ACHN (cell line): Measurements from ENCODE around the gene KDM7A.
A peak's percentile ranks its signal among the peaks of the same experiment; 100 is the strongest.
"Not testable (repeated sequence)": the region's sequence is repeated elsewhere in the genome, so short reads cannot be mapped to it uniquely, and the experiment has no call there.

ENCODE experiments used
- DNase-seq: peaks from one replicate; pipeline ENCODE4 v3.0.0-alpha.2; 2015
- in situ Hi-C: cut with HindIII; loops from 2 replicates; pipeline ENCODE4 v1.10.0; 2017; ENCODE audit warnings: low sequenced_read_pairs, low pct_ligation_motif_present, low pct_unique_long_range_greater_than_20kb

KDM7A gene

DNA sequence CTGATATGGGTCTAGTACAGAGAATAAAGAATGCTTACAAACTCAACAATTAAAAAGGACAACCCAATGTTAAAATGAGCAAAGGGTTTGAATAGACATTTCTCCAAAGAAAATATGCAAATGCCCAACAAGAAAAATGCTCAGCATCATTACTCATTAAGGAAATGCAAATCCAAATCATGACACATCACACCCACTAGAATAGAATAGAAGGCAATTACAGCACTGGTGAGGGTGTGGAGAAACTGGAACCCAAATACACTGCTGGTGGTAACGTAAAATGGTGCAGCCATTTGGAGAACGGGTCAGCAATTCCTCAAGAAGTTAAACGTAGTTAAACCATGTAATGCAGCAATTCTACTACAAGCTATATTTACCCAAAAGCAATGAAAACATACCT is 53.8 kb downstream of the KDM7A start:
- in situ Hi-C loops = no loop called here
- DNase-seq = no peak

DNA sequence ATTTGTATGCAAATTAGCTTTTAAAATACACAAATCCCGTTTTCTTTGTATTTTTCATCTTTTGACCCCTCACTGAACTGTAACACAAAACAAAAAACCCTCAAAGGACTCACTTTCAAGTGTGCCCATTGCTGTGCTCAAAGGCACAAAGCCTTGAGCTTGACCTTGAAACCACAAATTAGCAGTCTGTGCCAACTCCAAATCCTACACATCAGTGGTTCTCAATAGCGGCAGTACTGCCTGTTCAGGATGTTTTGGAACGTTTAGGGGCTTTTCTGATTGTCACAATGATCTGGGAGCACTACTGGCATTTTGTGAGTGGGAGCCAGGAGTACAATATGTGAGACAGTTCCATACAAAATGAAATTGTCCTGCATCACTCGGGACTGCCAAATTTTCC is 55.5 kb downstream of the KDM7A start:
- in situ Hi-C loops = no loop called here
- no peak for DNase-seq

DNA sequence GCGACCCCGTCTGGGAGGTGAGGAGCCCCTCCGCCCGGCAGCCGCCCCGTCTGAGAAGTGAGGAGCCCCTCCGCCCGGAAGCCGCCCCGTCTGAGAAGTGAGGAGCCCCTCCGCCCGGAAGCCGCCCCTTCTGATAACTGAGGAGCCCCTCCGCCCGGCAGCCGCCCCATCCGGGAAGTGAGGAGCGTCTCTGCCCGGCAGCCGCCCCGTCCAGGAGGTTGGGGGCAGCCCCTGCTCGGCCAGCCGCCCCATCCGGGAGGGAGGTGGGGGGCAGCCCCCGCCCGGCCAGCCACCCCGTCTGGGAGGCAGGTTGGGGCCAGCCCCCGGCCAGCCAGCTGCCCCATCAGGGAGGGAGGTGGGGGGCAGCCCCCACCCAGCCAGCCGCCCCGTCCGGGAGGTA is 62.0 kb downstream of the KDM7A start:
- in situ Hi-C loops, DNase-seq: not testable (repeated sequence)

DNA sequence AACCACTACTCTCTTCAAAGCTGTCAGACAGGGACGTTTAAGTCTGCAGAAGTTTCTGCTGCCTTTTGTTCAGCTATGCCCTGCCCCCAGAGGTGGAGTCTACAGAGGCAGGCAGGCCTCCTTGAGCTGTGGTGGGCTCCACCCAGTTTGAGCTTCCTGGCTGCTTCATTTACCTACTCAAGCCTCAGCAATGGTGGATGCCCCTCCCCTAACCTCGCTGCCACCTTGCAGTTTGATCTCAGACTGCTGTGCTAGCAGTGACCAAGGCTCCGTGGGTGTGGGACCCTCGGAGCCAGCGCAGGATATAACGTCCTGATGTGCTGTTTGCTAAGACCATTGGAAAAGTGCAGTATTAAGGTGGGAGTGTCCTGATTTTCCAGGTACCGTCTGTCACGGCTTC is 68.0 kb downstream of the KDM7A start:
- in situ Hi-C loops, DNase-seq: not testable (repeated sequence)

DNA sequence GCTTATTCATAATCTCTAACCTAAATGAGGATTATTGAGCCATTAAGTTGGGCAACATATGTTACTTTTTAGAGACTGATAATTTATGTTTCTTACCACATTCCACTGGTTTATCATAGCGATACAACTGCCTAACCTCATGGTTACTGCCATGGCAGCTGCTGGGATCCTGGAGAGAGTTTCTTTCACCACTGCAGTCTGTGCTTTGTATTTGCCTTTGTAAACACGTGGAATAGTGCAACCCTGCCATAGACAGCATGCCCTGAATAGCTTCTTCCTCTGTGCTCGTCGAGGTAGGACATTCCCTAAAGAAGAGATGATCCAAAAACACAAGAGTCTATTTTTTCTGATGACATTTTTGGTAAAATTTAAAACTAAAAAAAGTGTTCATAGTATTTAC is 80.3 kb downstream of the KDM7A start:
- in situ Hi-C loops = no loop called here
- DNase-seq = no peak

DNA sequence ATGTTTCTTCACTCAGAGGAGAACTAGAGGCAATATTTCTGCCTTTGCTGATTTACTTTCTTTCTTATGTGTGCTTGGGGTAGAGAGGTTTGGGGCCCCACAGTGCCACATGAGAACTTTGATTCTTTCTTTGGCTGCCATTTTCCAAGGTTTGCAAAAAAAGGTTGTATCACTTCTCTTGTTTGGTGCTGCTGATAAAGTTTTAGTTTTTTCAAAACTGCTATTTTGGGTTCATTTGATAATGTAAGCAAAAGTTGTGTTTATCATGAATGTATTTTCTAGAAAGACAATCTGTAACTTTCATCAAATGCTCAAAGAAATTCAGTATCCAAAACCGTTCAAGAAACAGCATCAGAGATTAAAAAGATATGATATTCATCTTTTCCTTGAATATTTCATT is 83.4 kb downstream of the KDM7A start:
- DNase-seq = no peak
- in situ Hi-C loops = no loop called here

DNA sequence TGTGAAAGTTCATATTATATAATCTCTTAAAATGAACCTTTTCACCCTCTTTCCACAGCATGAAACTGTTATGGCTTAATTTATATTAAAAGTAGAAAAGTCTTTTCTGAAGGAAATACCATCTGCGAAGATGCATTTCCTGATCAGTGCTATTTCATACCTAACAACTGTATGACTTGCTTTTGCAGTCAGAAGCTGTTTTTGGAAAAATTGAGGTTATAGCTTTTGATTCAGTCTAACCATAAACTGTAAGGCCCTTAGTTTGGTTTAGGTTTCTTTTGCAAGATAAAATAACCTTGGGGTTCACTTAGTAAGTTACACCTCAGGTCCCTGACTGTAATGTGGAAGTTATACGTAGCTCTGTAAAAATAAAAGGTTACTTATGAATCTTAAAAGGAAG is 91.3 kb downstream of the KDM7A start:
- DNase-seq = no peak
- in situ Hi-C loops = no loop called here

DNA sequence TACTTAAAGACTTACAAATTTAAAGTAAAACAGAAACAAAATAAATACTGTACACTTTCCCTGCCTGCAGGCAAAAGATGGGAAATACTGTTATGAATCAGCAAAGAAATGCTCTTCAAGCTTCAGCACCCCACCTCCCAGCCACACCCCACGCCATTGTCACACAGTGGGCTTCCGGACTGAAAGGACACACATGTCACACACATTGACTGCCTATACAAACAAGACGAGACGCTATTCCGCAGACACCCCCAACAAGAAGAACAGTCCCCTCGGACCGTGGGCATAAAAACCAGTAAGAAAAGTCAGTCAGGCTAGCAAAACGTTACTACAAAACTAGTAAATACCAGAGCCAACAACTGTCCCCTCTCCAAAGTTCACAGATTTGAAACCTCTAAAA is 91.8 kb downstream of the KDM7A start:
- in situ Hi-C loops = no loop called here
- no peak for DNase-seq

DNA sequence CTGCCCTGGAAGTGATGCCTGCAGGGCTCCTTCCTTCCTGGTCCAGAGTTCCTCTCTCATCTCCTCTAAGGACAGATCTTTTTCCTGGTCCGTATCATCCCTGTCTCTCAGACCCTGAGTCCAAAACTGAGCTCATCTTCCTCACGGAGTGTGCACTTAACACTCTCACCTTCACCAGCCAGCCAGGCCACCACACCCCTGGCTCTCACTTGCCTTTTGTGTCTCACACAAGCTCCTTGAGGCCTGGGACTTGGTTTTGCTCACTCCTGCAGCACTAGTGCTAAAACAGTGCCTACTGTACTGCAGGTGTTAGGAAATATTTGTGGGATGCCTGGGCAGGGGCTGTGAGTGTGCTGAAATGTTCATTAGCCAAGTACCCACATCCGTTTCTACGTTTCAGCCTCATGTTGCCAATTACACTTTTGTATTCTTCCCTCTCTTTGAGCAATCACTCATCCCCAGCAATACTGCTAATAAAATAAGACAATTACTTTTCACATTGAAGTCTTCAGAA is 92.6 kb downstream of the KDM7A start:
- in situ Hi-C loops = no loop called here
- no peak for DNase-seq

DNA sequence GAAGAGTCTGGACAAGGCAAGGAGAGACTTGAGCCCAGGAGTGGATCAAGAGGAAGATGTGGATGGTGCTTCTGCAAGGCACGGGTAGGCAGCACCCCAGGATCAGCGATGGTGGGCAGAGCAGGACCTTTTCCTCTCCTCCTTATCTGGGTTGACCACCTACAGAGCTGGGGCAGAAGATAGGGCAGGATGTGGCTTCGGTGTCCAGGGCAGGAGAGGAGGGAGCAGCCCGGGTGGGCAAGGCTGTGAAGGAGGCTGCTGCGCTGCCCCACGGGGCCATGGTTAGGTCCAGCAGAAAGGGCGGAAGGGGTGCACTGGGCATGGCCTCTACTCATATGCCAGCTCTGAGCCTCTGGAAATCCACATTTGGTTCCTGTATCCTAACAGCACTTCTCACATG is 94.0 kb downstream of the KDM7A start:
- in situ Hi-C loops = no loop called here
- DNase-seq = no peak

DNA sequence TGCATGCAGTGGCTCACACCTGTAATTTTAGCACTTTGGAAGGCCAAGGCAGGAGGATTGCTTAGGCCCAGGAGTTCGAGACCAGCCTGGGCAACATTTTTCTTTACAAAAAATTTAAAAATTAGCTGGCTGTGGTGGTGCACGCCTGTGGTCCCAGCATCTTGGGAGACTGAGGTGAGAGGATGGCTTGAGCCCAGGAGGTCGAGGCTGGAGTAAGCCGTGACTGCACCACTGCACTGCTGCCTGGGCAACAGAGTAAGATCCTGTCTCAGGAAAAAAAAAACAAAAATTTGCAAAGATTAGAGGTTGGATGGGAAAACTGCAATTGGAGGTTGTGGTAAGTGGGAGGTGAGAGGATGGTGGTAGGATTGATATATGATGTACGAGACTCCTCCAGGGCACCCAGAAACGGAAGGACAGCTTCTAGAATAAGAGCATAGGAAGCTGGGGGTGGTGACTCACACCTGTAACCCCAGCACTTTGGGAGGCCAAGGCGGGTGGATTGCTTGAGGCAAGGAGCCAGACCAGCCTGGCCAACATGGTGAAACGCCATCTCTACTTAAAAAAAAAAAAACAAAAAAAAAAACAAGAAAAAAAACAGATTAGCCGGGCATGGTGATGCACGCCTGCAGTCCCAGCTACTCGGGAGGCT is 94.9 kb downstream of the KDM7A start:
- no peak for DNase-seq
- in situ Hi-C loops = no loop called here

DNA sequence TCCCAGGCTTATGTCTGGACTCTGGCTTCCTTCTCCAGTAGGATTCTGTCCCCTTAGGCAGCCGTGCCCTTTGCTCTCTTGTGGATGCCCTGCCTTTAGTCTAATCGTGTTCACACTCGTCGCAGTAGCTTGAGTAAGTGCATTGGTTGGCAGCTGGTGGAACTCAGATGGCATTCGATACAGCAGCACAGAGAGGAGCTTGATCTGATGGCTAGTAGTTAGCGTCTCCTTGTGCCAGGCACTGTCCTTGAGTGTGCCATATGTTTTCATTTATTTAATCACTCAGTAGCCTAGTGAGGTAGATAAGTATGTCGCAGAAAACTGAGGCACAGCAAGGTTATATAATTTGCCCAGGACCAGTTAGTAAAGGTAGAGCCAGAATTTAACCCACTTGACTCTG is 95.9 kb downstream of the KDM7A start:
- no peak for DNase-seq
- in situ Hi-C loops = no loop called here

DNA sequence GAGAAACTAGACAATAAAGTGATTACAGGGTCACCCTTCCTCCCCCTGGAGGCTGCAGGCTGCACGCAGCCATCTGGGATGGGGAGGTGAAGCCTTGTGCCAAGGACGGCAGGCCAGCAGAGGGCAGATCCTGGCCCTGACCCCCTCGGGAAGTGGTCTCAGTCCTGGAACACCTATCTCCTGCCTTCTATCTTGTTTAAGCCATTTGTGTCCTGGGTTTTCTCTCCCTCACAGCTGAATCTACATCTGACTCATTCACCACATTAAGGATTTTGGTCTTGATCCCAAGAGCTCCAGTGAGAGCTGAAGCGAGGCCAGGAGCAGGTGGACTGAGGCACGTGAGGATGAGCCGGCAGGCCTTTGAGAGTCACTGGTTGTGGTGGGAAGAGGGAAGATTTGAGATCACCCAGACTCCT is 97.7 kb downstream of the KDM7A start:
- in situ Hi-C loops = no loop called here
- peak; percentile 85 for DNase-seq

DNA sequence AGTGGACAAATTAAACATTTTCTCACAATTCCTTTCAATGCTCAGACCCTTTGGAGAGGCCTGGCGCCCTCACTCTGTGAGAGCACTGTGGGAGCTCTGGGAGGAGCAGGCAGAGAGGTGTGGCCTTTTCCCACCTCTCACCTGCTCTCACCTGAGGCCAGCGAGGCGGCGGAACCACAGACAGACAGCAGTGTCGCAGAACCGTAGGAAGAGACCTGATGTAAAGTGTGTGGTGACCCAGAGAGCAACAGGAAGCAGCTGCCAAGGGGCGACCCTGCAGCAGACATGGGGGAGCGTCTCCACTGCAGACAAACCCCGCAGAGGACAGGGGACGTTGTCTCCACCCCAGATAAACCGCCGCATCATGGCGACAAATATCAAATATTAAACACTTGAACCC is 98.4 kb downstream of the KDM7A start:
- in situ Hi-C loops = no loop called here
- no peak for DNase-seq

DNA sequence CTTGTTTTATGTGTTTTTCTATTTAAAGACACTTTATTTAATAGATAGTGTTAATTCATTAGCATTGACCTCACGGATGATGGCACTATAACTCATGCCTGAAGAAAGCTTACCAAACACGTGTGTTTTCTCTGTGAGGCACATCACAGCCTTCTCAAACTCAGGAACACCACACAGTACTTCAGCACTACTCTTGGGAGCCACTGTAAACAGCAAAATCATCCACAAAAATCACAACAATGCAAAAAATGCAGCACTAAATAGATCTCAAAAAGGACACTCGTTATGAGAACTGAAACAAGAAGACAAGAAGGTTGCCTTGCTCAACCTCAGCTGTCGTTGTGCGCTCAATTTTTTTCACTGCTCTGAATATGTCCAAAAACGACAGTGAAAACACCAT is 102.0 kb downstream of the KDM7A start:
- no peak for DNase-seq
- in situ Hi-C loops = no loop called here

DNA sequence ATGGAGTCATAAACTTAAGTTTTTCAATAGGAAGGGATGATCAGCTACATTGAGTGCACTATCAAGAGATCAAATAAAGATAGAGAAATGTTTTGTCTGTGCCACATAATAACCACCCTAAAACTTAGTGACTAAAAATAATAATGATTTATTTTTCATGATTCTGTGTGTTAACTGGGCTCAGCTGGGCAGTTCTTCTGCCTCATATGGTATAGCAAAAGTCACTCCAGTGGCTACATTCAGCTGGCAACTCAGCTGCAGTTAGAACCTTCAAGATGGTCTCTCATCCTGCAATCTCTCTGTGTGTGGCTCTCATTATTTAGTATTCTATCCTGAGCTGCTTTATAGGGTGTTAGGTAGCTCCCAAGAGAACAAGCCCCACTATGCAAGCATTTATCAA is 106.2 kb downstream of the KDM7A start:
- in situ Hi-C loops = no loop called here
- no peak for DNase-seq

DNA sequence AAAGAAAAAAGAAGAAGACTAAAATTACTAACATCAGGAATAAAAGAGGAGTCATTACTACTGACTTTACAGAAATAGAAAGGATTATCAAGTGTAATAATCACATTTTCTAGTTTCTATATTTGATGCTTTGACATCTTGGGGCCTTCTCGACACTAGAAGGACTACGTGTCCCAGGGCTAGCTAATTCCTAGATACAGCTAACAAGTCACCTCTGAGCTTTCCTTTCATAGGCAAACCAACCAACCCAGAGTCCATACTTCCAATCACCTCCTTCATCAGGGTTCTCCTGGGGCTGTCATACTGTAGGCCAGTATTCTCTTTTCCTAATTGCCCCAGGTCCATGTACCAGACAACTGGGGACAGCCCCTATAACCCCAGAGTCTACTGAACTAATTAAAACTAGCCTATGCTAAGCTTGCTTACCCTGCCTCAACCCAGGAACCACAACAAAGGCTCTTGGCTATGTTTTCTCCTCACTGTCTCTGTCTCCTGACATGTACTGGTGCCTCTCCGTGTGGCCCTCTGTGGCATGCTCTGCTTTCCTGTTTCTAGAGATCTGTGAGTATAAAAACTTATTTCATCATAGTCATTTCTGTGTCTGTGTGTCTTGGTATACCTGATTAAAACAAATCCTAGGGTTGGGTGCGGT is 107.4 kb downstream of the KDM7A start:
- DNase-seq = no peak
- in situ Hi-C loops = no loop called here

DNA sequence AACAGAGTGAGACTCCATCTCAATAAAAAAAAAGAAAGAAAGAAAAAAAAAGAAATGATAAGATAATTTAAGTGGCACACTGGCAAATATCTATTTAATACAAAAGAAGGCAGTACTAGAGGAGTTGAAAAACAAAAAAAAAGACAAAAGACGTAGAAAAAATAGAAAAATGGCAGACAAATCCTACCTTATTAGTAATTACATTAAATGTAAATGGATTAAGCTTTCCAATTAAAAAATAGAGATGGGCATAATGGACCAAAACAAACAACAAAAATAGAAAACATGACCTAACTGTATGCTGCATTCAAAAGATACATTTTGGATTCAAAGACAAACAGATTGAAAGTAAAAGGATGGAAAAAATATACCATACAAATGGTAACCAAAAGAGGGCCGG is 108.8 kb downstream of the KDM7A start:
- DNase-seq = no peak
- in situ Hi-C loops = no loop called here

DNA sequence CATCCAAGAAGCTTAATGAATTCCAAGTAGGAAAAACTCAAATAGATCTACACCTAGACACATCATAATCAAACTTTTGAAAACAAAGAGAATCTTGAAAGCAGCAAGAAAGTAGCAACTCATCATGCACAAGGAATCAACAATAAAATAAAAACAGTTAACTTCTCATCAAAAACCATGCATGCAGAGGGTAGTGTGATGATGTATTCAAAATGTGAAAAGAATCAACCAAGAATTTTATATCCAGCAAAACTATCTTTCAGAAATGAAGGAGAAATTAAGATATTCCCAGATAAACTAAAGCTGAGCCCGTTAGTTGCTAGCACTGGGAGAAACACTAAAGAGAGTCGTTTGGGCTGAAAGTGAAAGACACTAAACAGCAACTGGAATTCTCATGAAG is 109.7 kb downstream of the KDM7A start:
- no peak for DNase-seq
- in situ Hi-C loops = no loop called here

DNA sequence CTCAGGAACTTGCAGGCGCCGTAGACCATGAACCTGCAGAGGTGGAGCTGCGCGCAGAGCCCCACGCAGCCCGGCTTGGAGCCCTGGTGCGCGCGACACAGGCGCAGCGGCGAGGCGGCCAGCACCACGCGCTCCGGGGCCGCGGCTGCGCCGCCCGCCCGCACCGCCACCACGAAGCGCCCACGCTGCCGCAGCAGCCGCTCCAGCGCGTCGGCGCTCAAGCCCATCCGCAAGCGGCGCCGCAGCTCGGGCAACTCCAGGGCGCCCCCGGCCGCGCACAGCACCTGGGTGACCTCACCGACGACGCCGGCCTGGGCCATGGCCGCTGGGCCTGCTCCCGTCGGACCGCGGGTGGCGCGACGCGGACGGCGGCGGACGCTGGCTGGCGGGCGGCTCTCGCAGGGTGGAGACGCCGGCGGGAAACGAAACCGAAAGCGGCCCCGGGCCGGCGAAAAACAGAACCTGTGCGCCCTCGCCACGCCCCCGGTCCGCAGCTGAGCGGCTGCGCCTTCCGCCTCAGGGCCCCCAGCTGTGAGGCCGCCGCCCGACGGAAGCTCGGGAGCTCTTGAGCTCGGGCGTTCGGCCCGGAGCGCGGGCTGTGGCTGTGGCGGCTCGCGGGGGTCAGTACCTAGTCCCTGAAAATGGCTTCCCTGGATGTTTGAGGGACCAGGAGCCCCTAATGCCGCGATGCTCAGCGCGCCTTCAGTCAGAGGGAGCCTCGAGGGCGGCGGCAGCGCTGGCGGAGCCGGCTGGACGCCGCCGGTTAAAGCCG is 114.1 kb downstream of the KDM7A start, which contains the start of gene PARP12:
Gene PARP12 (minus strand): TSS at position 424 of the 772 bp plus-strand sequence. CDS start 104 bp downstream, at position 320.
- in situ Hi-C loops = no loop called here

More for the DNA sequence above, 114.1 kb downstream of the KDM7A start, which contains the start of gene PARP12:
- DNase-seq = peak; percentile 95
